ENCODE data around the gene SPAG9. TPM values are rescaled to one million over a fixed set of nuclear protein-coding genes. Genes with fewer than 3 reads are reported as not detected.

SPAG9 gene
- total RNA-seq, 1 donor from 2014 or later, result 72.9 TPM

GRCh38 chr17:50923611-50924010, 197.1 kb downstream of the SPAG9 start:
- peaks cover 18% of the 10 kb centered on the region for H3K4me1 Mint-ChIP-seq
- H3K27ac Mint-ChIP-seq, result no peak overlapping the region
- TF ChIP-seq, protein P1, sequence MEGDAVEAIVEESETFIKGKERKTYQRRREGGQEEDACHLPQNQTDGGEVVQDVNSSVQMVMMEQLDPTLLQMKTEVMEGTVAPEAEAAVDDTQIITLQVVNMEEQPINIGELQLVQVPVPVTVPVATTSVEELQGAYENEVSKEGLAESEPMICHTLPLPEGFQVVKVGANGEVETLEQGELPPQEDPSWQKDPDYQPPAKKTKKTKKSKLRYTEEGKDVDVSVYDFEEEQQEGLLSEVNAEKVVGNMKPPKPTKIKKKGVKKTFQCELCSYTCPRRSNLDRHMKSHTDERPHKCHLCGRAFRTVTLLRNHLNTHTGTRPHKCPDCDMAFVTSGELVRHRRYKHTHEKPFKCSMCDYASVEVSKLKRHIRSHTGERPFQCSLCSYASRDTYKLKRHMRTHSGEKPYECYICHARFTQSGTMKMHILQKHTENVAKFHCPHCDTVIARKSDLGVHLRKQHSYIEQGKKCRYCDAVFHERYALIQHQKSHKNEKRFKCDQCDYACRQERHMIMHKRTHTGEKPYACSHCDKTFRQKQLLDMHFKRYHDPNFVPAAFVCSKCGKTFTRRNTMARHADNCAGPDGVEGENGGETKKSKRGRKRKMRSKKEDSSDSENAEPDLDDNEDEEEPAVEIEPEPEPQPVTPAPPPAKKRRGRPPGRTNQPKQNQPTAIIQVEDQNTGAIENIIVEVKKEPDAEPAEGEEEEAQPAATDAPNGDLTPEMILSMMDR (IDR thresholded peaks at IDR 0.05; ENCODE audit: unreplicated experiment), result no peak
- H3K4me3 Mint-ChIP-seq, result no peak overlapping the region
- H3K9me3 Mint-ChIP-seq, result no peaks in the 10 kb centered on the region
- no peaks in the 10 kb centered on the region for H3K36me3 Mint-ChIP-seq
- no peaks in the 10 kb centered on the region for H3K27me3 Mint-ChIP-seq (ENCODE audit: low read depth)
- no peak for DNase-seq (ENCODE audit: low spot score in 2 of 2, unreplicated experiment in 2 of 2)

DNA sequence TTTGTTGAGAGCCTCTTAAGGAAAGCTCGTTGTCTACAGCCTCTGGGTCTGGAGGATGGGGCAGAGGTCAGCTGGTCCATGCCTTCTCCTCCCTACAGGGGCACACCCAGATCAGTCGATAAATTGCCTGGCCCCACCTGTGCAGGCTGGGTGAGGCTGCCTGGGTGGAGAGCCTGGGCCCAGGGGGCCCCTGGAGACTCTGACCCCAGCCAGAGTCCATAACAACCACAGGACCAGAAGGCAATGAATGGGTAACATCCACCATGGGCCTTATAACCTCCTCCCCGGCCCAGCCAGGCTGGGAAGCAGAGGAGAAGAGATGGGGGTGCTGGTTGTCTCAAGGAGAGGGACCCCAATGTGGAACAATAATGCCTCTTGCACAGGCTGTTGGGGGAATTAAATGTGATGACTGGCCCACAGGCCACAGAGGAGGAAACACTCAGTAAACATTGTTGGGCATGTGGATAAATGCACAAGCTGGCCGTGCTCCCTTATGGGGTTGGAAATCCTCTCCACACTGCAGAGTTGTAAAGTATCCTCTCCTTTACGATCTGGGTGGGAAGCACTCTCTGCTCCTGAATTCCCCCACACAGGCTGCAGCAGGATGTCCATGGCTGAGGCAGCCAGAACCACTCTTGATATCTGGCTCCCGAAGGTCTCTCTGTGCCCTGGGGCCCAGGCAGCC, 197.8 kb downstream of the SPAG9 start:
- Mint-ChIP-seq H3K36me3 (no peaks in the 10 kb centered on the region), H3K4me1 (peaks cover 22% of the 10 kb centered on the region), H3K27me3 (ENCODE audit: low read depth) (no peaks in the 10 kb centered on the region), H3K4me3 (no peak overlapping the region), H3K9me3 (no peaks in the 10 kb centered on the region), H3K27ac (no peak overlapping the region)
- no peak for DNase-seq (ENCODE audit: low spot score in 2 of 2, unreplicated experiment in 2 of 2)
- TF ChIP-seq, protein P1 (IDR thresholded peaks at IDR 0.05; ENCODE audit: unreplicated experiment), result no peak

DNA sequence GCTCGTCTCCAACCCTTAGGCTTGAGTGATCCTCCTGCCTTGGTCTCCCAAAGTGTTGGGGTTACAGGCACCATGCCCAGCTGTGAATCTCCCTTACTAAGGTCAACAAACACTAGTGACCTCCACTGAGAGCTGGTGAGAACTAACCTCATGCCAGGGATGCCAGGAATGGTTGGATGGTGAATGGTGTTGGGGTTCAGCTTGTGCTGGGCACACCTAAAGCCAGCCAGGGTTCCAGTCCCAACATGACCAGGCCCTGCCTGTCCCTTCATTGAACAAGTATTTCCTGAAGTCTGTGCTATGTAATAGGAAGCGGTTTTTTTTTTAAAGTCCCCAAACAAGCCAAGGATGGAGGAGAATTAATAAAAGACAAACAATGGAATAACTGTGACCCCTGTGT, 198.6 kb downstream of the SPAG9 start:
- peaks cover 22% of the 10 kb centered on the region for H3K4me1 Mint-ChIP-seq
- no peaks in the 10 kb centered on the region for H3K27me3 Mint-ChIP-seq (ENCODE audit: low read depth)
- H3K27ac Mint-ChIP-seq, result no peak overlapping the region
- no peaks in the 10 kb centered on the region for H3K9me3 Mint-ChIP-seq
- TF ChIP-seq, protein P1 (IDR thresholded peaks at IDR 0.05; ENCODE audit: unreplicated experiment), result no peak
- no peak for DNase-seq (ENCODE audit: low spot score in 2 of 2, unreplicated experiment in 2 of 2)
- no peaks in the 10 kb centered on the region for H3K36me3 Mint-ChIP-seq
- no peak overlapping the region for H3K4me3 Mint-ChIP-seq

- H3K27ac Mint-ChIP-seq, result no peak overlapping the region
- H3K4me1 Mint-ChIP-seq, result peaks cover 22% of the 10 kb centered on the region
- H3K36me3 Mint-ChIP-seq, result no peaks in the 10 kb centered on the region
- TF ChIP-seq, protein P1 (IDR thresholded peaks at IDR 0.05; ENCODE audit: unreplicated experiment), result no peak
- no peak overlapping the region for H3K4me3 Mint-ChIP-seq
- no peaks in the 10 kb centered on the region for H3K9me3 Mint-ChIP-seq
- no peaks in the 10 kb centered on the region for H3K27me3 Mint-ChIP-seq (ENCODE audit: low read depth)
- DNase-seq (ENCODE audit: low spot score in 2 of 2, unreplicated experiment in 2 of 2), result no peak
Observed at GRCh38 chr17:50920891-50921586, 199.6 kb downstream of the SPAG9 start.

GRCh38 chr17:50920041-50920410, 200.6 kb downstream of the SPAG9 start:
- no peak for DNase-seq (ENCODE audit: low spot score in 2 of 2, unreplicated experiment in 2 of 2)
- H3K36me3 Mint-ChIP-seq, result no peaks in the 10 kb centered on the region
- peaks cover 25% of the 10 kb centered on the region for H3K4me1 Mint-ChIP-seq
- H3K4me3 Mint-ChIP-seq, result no peak overlapping the region
- H3K27ac Mint-ChIP-seq, result no peak overlapping the region
- H3K27me3 Mint-ChIP-seq (ENCODE audit: low read depth), result no peaks in the 10 kb centered on the region
- TF ChIP-seq, protein P1 (IDR thresholded peaks at IDR 0.05; ENCODE audit: unreplicated experiment), result no peak
- no peaks in the 10 kb centered on the region for H3K9me3 Mint-ChIP-seq

All from mesothelial cell of epicardium (in vitro differentiated cells).